ENCODE results near the gene CACNA1D. TPM values are rescaled to one million over a fixed set of nuclear protein-coding genes. Genes with fewer than 3 reads are reported as not detected.
"Not testable (repeated sequence)": the region's sequence is repeated elsewhere in the genome, so short reads cannot be mapped to it uniquely, and the experiment has no call there.

The CACNA1D gene
- total RNA-seq (2014; rRNA removed; shearing (Covaris generic)), result 0.12 TPM in 1 of 2 replicates, not detected in the other

- DNase-seq (ENCODE audit: low read depth), result no peak
Observed at GRCh38 chr3:53493963-53494791, at the start of gene CACNA1D. Gene CACNA1D (plus strand): TSS chr3:53494611. CDS start chr3:53495167, 556 bp downstream.

DNA sequence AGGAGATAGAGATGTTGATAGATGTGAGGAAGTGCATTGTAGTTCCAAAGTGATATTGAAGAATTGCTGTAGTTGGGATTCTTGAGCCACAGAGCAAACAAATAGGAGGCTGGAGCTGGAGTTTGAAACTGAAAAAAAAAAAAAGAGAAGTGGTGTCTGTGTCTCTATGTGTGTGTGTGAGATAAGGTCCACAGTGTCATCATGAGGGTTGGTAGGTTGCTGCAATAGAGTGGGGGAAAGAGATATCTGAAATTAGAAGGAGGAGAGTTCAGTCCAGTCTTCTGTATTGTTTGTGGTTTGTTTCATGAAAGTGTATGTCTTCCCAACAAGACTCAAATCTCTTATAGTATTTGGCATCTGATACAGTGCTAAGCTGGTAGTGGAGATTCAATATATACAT lies 37.3 kb upstream of the CACNA1D start:
- no peak for DNase-seq (ENCODE audit: low read depth)

- DNase-seq (ENCODE audit: low read depth), result no peak
Observed at GRCh38 chr3:53460326-53460725, 34.1 kb upstream of the CACNA1D start.

- no peak for DNase-seq (ENCODE audit: low read depth)
Observed at GRCh38 chr3:53464424-53464823, 30.0 kb upstream of the CACNA1D start.

GRCh38 chr3:53469758-53470157 lies 24.7 kb upstream of the CACNA1D start:
- DNase-seq (ENCODE audit: low read depth), result not testable (repeated sequence)

DNA sequence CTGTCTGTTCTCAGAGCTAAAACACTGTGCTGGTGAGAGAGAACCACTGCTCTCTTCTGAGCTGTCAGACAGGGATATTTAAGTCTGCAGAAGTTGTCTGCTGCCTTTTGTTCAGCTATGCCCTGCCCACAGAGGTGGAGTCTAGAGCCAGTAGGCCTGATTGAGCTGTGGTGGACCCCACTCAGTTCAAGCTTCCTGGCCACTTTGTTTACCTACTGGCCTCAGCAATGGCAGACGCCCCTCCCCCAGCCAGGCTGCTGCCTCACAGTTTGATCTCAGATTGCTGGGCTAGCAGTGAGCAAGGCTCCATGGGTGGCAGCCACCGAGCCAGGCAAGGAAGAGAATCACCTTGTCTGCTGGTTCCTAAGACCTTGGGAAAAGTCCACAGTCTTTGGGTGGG lies 21.0 kb upstream of the CACNA1D start:
- no peak for DNase-seq (ENCODE audit: low read depth)

DNA sequence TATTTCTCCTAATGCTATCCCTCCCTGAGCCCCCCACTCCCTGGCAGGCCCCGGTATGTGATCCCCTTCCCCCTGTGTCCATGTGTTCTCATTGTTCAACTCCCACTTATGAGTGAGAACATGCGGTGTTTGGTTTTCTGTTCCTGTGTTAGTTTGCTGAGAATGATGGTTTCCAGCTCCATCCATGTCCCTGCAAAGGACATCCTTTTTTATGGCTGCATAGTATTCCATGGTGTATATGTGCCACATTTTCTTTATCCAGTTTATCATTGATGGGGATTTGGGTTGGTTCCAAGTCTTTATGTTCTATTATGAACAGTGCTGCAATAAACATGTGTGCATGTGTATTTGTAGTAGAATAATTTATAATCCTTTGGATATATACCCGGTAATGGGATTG lies 18.0 kb upstream of the CACNA1D start:
- not testable (repeated sequence) for DNase-seq (ENCODE audit: low read depth)

DNA sequence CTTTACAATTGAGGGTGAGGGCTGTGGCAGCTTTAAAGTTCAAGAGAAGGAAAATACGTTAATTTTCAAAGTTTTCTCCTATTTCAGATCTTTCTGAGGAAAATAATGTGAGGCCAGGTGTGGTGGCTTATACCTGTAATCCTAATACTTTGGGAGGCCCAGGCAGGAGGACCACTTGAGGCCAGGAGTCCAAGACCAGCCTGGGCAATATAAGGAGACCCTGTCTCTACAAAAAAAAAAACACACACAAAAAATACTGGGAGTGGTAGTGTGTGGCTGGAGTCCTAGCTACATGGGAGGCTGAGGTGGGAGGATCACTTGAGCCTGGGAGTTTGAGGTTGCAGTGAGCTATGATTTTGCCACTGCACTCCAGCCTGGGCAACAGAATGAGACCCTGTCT lies 16.7 kb upstream of the CACNA1D start:
- DNase-seq (ENCODE audit: low read depth), result not testable (repeated sequence)

DNA sequence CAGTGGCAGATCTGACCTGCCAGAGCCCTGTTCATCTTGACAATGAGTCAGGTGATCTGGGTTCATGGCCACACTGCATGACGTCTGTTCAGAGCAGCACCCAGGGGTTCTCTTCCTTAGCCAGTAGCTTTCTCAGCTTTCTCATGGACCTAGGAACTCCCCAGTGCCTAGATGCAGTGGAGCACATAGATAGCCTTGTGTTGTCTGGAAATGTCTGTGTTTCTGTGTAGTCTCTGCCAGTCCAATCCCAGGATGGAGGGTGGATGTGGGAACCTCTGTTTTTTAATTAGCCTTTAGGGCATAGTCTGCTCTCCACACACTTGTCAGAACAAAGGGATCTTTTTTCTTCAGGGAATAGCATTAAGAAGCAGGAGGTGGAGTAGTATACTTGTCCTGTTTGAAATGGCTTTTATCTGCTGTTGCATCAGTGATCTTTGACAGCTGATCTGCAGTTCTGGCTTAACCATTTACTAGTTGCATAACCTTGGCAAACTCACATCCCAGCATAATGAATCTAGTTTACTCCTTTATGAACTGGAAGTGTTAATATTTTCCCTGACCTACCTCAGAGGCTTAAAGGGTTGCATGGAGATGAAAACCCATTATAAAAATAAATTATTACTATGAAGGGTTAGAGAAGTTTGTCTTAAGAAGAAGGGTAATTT lies 16.1 kb upstream of the CACNA1D start:
- DNase-seq (ENCODE audit: low read depth), result peak; percentile 41

DNA sequence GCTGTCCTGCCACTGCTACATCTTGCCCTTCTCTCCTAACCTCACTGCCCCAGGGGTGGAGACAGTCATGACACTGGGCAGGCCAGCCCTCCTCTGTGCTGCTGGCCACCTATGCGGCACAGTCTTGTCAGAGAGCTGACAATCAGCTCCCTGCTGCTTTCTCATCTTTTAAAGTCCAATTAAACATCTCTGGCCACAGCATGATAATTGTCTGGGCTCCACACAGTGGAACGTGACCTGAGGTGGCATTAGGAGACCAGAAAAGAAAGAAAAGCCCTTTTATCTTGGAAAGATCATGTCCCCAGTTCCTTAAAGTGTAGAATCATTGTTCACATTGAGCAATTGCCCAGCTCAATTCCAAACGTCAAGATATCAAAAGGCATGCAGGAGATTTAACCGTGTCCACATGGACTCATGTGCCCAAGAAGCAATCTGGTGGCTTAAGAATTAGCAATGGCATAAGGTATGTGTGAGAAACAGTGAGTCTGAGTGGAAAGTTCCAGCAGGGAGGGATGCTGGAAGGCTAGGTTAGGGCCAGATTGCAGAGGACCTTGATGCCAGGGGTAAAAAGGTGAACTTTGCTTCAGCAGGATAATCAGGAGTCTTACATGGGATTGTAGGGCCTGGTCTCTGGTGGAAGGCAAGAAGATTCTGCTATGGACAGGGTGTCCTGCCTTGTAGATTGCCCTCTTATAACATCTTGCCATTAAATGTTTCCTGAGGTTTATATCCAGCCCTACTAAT lies 15.3 kb upstream of the CACNA1D start:
- no peak for DNase-seq (ENCODE audit: low read depth)

DNA sequence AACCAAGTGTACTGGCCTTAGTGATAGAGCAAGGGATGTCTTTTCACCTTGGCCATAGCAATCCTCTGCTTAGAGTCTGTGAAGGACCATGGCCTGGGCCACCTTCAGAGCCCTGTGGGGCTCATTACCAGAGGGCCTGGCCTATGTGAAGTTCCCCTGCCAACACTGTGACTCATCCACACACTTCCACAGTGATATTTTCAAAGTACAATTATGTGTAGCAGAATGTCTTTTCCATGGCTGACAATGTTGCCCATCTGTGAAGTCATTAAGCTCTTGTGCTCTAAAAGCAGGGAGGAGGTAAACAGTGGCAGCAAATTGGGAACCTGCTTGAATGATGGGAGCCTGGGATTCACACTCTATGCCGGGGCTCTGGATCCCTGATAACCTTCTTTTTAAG lies 12.2 kb upstream of the CACNA1D start:
- no peak for DNase-seq (ENCODE audit: low read depth)

DNA sequence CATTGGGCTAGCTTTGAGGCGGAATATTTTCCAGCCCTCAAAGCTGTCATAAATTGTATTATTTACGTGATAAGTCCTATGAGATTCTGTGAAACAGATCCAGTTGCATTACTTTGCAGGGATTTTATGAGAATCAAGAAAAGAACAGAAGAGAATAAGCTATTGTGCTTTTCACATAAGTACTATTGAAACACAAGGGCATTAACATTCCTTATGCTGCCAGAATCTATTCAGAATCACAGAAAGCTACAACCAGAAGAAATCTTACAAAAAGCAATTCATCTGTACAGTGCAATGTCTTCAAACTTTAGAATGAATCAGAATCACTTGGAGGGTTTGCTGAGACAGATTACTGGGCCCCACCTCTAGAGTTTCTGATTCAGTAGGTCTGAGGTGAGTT lies 10.6 kb upstream of the CACNA1D start:
- no peak for DNase-seq (ENCODE audit: low read depth)

- no peak for DNase-seq (ENCODE audit: low read depth)
Observed at GRCh38 chr3:53484984-53485383, 9.4 kb upstream of the CACNA1D start.

DNA sequence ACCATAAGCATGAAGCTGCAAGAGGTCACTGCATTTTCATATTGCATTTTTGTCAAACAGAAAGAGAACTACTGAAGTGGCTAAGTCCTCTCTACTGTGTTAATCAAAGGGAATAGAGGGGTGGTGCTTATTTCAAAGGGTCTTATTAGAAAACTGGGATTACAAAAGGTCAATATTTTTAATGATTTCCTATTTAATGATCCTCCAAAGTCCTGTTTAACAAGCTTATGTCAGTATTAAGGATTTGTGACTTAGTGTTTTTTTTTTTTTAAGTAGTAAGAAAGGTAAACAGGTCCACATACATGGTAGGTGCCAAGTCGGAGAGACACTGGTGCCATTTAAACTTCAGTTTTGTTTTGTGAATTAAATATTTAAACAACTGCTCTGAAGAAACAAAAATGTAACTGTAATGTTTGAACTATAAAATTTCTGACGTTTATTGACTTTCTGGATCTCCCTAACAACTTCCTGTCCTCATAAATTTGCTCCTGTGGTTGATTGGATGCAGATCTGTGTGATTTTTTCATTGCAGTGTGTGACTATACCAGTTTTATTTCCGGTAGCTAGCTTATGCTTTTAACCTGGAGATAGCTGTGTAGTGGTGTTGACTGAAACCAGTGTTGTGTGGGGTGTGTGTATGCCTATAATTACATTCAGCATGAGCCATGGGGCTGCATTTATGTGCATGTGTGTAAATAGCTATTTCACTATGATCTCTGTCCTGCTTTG lies 8.6 kb upstream of the CACNA1D start:
- DNase-seq (ENCODE audit: low read depth), result no peak

DNA sequence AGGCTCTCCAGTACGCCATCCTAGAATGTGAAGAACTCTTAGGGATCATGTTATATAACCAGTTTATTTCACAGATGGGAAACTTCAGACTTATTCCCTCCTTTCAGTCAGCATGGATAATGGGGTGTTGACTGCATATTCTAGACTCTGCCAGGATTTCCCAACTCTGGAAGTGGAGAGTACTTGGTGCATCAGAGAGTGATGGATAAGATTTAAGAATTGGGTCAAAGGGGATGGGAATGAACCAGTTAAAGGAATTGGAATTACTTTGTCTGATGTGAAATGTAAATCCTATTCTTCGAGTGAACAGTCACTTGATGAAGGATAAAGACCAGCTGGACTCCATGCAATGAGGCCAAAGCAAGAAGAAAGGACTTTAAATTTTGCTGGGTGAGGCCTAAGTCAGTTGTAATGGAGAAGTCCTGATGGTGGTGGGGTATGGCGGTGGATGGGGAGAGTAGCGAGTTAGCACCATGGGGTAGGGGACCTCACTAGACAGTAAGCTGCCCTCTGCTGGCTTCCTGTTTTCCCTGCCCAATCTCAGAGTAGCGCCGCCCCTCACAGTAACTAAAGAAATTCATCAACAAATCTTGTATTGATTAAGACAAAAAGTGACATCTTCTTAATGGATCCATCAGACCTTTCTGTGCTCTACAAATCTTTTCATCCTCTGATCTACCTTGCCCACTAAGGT lies 7.3 kb upstream of the CACNA1D start:
- DNase-seq (ENCODE audit: low read depth), result no peak

DNA sequence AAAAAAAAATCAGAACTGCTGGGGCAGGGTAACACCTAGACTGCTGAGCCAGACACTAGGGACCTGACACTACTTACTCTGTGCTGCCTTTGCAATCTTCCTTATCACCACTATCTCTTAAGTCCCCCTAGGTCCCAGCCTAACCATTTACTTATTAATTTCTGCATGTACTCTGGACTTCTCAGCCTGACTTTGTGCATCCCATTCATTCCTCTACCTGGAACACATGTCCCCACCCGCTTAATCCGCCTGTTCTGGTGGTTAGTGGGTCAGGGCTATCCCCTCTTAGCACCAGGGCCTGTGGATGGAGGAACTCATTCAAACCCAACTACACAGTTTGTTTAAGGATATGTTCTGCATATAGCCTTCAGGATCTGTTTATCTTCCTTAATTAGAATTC lies 5.0 kb upstream of the CACNA1D start:
- DNase-seq (ENCODE audit: low read depth), result no peak

DNA sequence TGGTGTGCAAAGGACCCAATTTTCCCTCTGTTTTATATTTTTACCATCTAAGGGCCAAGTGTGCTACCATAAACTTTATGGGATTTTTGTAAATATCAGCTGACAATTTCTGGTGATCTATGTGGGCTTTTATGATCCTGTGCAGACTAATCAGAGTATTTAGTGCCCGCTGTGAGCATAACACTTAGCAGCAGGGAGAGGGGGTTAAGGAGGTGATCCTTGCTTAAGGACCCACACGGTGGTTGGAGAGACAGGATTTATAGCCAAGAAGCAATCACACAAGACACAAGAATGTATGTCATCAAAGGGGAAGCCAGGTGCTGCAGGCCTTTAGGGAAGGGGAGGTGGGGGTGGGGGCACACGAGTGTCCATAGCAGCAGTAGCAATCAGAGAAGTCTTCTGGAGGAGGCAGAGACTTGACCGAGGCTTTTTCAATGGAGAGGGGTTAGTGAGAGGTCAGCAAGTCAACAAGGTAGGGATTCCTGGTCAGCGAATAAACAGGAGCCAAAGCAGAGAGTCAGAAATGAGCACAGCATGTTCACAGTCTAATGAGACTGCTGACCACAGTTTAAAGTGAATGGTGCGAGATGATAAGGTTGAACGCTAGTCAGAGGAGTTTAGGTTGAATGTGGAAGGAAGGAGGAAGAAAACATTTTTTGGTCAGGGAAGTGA lies 4.5 kb upstream of the CACNA1D start:
- DNase-seq (ENCODE audit: low read depth), result no peak

DNA sequence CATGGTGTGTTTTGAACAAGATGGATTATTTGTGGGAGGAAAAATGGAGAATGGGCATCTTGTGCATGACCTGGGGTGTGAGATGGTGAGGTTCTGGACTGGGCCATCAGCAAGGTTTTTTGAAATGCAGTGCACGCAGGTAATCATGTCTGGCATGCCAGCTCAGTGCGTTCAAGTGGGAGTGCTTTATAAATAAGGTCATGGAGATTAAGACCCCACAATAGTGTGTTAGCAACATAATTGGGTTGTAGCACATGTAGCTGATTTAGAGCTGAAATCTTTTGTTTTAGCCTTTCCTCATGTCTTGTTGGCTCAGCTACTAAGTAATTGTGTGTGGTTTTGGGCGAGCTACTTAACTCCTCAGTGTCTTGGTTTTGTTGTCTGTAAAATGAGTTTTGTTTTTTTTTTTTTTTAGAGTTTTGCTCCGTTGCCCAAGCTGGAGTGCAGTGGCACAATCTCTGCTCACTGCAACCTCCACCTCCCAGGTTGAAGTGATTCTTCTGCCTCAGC lies 3.9 kb upstream of the CACNA1D start:
- no peak for DNase-seq (ENCODE audit: low read depth)

- DNase-seq (ENCODE audit: low read depth), result no peak
Observed at GRCh38 chr3:53491276-53491675, 3.1 kb upstream of the CACNA1D start.

- no peak for DNase-seq (ENCODE audit: low read depth)
Observed at GRCh38 chr3:53493595-53493962, 832 bp upstream of the CACNA1D start.

DNA sequence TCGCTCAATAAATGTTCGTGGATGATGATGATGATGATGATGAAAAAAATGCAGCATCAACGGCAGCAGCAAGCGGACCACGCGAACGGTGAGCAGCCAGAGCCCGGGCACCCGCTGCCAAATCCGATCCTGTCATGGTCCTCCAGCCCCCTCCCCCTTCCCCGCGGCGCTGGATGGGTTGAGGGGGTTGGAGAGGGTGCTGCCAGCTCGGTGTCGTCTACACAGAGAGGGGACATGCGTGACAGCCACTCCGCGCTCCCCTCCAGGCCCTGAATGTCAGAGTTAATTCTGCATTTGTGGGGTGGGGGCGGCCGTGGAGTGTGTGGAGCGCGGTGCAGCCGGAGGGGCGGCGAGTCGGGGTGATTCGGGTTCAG lies 722 bp downstream of the CACNA1D start:
- no peak for DNase-seq (ENCODE audit: low read depth)

All from RPMI7951 (cell line).